HG02678 (cell line): ENCODE results near the gene ZNF574.
A peak's percentile ranks its signal among the peaks of the same experiment; 100 is the strongest.
"Not testable (repeated sequence)": the region's sequence is repeated elsewhere in the genome, so short reads cannot be mapped to it uniquely, and the experiment has no call there.

Source experiments
- ATAC-seq: cut with Tn5 transposase; IDR thresholded peaks from one replicate; pipeline ENCODE4 v1.9.1; 2021; ENCODE audit warnings: mild to moderate bottlenecking, moderate library complexity; ENCODE audit not compliant: unreplicated experiment

ZNF574 gene

GRCh38 chr19:42075616-42076379 lies at the start of gene ZNF574:
TSS of gene ZNF574 (plus strand) at chr19:42076166. CDS start at chr19:42078607, 2,441 bp downstream.
- peak; percentile 89 for ATAC-seq

- no peak for ATAC-seq
Observed at GRCh38 chr19:42028304-42029216, 47.4 kb upstream of the ZNF574 start.

- no peak for ATAC-seq
Observed at GRCh38 chr19:42030645-42031440, 45.1 kb upstream of the ZNF574 start.

GRCh38 chr19:42032431-42032830 lies 43.5 kb upstream of the ZNF574 start:
- ATAC-seq: no peak

- ATAC-seq: no peak
Observed at GRCh38 chr19:42033413-42033812, 42.6 kb upstream of the ZNF574 start.

GRCh38 chr19:42034640-42035391 lies 41.1 kb upstream of the ZNF574 start:
- ATAC-seq: not testable (repeated sequence)

- ATAC-seq: no peak
Observed at GRCh38 chr19:42037649-42038048, 38.3 kb upstream of the ZNF574 start.

GRCh38 chr19:42038666-42039065 lies 37.3 kb upstream of the ZNF574 start:
- no peak for ATAC-seq

GRCh38 chr19:42040031-42040430 lies 35.9 kb upstream of the ZNF574 start:
- no peak for ATAC-seq

- ATAC-seq: not testable (repeated sequence)
Observed at GRCh38 chr19:42040491-42040890, 35.5 kb upstream of the ZNF574 start.

- no peak for ATAC-seq
Observed at GRCh38 chr19:42042455-42043170, 33.4 kb upstream of the ZNF574 start.

- ATAC-seq: no peak
Observed at GRCh38 chr19:42045575-42045974, 30.4 kb upstream of the ZNF574 start.

GRCh38 chr19:42048992-42049391 lies 27.0 kb upstream of the ZNF574 start:
- no peak for ATAC-seq

GRCh38 chr19:42051166-42052115 lies 24.5 kb upstream of the ZNF574 start:
- no peak for ATAC-seq

- no peak for ATAC-seq
Observed at GRCh38 chr19:42052241-42052863, 23.6 kb upstream of the ZNF574 start.

- no peak for ATAC-seq
Observed at GRCh38 chr19:42053037-42053935, 22.7 kb upstream of the ZNF574 start.

GRCh38 chr19:42054205-42054604 lies 21.8 kb upstream of the ZNF574 start:
- no peak for ATAC-seq
